Measurements from ENCODE around the gene PLEKHA5.
A peak's percentile ranks its signal among the peaks of the same experiment; 100 is the strongest.
"Not testable (repeated sequence)": the region's sequence is repeated elsewhere in the genome, so short reads cannot be mapped to it uniquely, and the experiment has no call there.

PLEKHA5 gene, protein sequence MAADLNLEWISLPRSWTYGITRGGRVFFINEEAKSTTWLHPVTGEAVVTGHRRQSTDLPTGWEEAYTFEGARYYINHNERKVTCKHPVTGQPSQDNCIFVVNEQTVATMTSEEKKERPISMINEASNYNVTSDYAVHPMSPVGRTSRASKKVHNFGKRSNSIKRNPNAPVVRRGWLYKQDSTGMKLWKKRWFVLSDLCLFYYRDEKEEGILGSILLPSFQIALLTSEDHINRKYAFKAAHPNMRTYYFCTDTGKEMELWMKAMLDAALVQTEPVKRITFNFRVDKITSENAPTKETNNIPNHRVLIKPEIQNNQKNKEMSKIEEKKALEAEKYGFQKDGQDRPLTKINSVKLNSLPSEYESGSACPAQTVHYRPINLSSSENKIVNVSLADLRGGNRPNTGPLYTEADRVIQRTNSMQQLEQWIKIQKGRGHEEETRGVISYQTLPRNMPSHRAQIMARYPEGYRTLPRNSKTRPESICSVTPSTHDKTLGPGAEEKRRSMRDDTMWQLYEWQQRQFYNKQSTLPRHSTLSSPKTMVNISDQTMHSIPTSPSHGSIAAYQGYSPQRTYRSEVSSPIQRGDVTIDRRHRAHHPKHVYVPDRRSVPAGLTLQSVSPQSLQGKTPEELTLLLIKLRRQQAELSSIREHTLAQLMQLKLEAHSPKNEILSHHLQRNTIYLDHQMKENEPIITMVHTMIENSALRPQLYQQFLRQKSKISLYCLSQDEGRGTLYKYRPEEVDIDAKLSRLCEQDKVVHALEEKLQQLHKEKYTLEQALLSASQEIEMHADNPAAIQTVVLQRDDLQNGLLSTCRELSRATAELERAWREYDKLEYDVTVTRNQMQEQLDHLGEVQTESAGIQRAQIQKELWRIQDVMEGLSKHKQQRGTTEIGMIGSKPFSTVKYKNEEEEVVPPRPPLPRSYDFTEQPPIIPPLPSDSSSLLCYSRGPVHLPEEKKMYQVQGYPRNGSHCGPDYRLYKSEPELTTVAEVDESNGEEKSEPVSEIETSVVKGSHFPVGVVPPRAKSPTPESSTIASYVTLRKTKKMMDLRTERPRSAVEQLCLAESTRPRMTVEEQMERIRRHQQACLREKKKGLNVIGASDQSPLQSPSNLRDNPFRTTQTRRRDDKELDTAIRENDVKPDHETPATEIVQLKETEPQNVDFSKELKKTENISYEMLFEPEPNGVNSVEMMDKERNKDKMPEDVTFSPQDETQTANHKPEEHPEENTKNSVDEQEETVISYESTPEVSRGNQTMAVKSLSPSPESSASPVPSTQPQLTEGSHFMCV

DNA sequence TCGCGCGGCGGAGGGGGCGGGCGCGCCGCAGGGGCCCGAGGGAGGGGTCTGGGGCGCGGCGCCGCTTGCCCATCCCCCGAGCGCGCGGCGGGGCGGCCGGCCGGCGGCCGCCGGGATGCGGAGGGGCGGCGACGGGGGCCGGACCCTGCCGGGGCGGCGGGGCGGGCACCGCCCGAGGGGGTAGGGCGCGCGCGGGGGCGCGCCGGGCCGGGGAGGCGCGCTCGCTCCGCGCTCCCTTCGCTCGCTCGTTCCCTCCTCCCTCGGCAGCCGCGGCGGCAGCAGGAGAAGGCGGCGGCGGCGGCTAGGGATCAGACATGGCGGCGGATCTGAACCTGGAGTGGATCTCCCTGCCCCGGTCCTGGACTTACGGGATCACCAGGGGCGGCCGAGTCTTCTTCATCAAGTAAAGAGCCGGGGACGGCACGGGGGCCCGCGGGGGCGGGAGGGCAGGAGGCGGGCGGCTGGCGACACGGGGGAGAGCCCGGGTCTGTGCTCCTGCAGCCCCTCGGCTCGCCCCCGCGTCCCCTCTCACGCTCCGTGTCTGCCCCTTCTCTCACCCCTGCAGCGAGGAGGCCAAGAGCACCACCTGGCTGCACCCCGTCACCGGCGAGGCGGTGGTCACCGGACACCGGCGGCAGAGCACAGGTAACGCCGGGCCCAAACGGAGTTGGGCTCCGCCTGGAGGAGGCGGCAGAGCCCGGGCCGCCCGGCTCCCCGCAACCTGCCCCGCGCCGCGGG lies at the start of gene PLEKHA5:
PLEKHA5 (plus strand) TSS at position 248 of the 738 bp plus-strand sequence; CDS start at position 315, 67 bp downstream.
- no peak for TF ChIP-seq CTCF (conservative IDR thresholded peaks at IDR 0.05; ENCODE audit: low read depth, low read length)
- H3K4me3 ChIP-seq (ENCODE audit: low read depth, low read length) = peak within 1 kb of the TSS; percentile 93
- peak; percentile 81 for DNase-seq (ENCODE audit: low read depth)

- no peak for TF ChIP-seq CTCF (conservative IDR thresholded peaks at IDR 0.05; ENCODE audit: low read depth, low read length)
- DNase-seq (ENCODE audit: low read depth) = no peak
- no peak overlapping the region for H3K4me3 ChIP-seq (ENCODE audit: low read depth, low read length)
These were observed 48.6 kb upstream of the PLEKHA5 start for GRCh38 chr12:19080918-19081317.

DNA sequence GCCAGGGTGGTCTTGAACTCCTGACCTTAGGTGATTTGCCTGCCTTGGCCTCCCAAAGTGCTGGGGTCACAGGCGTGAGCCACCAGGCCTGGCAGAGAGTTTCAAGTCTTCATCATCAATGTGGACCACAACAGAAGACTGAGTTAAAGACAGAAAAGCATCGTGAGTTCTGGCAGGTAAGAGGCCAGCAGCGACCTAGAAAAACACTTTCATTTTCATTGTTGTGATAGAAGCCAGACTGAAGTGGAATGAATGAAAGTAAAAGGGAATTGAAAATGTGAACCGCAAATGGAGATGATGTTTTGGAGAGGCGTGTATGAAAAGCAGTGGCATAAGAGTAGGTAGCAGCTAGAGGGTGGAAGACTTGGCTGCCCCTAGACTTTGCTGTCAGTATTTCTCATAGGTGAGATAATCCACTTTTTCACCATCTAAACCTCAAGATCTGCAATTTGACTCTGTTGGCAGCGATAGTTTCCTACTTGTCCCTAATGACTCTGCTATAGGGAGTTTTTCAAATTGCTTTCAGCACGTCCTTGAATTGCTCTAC lies 47.1 kb upstream of the PLEKHA5 start:
- TF ChIP-seq CTCF (conservative IDR thresholded peaks at IDR 0.05; ENCODE audit: low read depth, low read length) = no peak
- DNase-seq (ENCODE audit: low read depth) = no peak
- no peak overlapping the region for H3K4me3 ChIP-seq (ENCODE audit: low read depth, low read length)

GRCh38 chr12:19084547-19084946 lies 45.0 kb upstream of the PLEKHA5 start:
- TF ChIP-seq CTCF (conservative IDR thresholded peaks at IDR 0.05; ENCODE audit: low read depth, low read length) = no peak
- DNase-seq (ENCODE audit: low read depth) = no peak
- H3K4me3 ChIP-seq (ENCODE audit: low read depth, low read length) = no peak overlapping the region

DNA sequence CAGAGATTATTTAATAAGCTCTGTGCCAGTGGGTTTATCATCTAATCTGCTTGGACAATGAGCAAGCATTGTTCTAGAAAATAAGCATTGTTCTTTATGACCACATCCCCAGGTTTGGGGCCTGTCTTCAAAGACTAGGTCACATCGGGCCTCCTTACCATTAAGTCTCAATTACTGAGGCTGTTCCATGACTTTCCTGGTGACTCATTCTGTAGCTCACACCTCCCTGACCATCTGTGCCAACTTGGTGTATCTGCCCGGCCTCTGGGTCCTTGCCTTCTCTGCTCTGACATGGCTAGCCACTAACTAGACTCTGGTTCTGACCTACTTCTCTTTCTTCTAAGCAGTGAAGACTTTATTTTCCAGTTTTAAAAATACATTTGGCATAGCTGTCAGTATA lies 44.4 kb upstream of the PLEKHA5 start:
- DNase-seq (ENCODE audit: low read depth) = no peak
- TF ChIP-seq CTCF (conservative IDR thresholded peaks at IDR 0.05; ENCODE audit: low read depth, low read length) = no peak
- no peak overlapping the region for H3K4me3 ChIP-seq (ENCODE audit: low read depth, low read length)

DNA sequence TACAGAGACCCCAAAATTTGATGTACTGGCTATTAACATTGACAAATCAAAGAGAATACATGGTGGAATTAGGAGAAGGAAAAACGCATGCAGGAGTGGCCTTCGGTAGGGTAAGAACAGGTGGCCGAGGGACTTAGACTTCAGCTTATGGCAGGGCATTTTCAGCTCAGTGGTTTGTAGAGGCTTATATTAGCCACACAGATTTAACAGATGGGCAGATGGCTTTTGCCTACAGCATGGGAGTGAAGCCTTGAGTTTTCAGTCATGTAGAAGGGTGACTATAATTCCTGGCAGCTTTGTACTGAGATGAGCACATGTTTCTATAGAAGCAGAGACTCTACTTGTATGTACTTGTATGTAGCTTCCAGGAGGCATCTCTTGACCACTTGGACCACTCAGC lies 40.9 kb upstream of the PLEKHA5 start:
- H3K4me3 ChIP-seq (ENCODE audit: low read depth, low read length) = no peak overlapping the region
- no peak for DNase-seq (ENCODE audit: low read depth)
- no peak for TF ChIP-seq CTCF (conservative IDR thresholded peaks at IDR 0.05; ENCODE audit: low read depth, low read length)

- H3K4me3 ChIP-seq (ENCODE audit: low read depth, low read length); DNase-seq (ENCODE audit: low read depth): not testable (repeated sequence)
These were observed 37.1 kb upstream of the PLEKHA5 start for GRCh38 chr12:19092482-19092881.
